MCF 10A (cell line): ENCODE measurements around the gene LPCAT3. TPM values are rescaled to one million over a fixed set of nuclear protein-coding genes. Genes with fewer than 3 reads are reported as not detected.

Experiments
- BruUV-seq: library from RNA; stranded (reverse); fragments of 400-500 nt; replicated peaks from 2 replicates; lab custom pipeline; 2021; lab: Mats Ljungman, UMichigan
- CTCF ChIA-PET: fragments of 300-600 bp; sonication (Branson Sonifier 250); formaldehyde crosslinking; extraction: SDS; loops from one replicate; lab custom pipeline; 2021; ENCODE audit warnings: antibody characterized with exemption, inconsistent platforms; lab: Yijun Ruan, JAX
- POLR2A ChIA-PET: fragments of 300-600, 350-650 bp; sonication (Branson Sonifier 250); formaldehyde crosslinking; extraction: SDS; loops from one replicate; lab custom pipeline; 2020; ENCODE audit warnings: antibody characterized with exemption, inconsistent platforms; lab: Yijun Ruan, JAX
- DNase-seq: peaks from one replicate; pipeline ENCODE4 v3.0.0-alpha.2; 2018; ENCODE audit not compliant: unreplicated experiment
- H3K27ac Mint-ChIP-seq: one replicate; pipeline ENCODE4 v1.8.0; 2022; ENCODE audit warnings: mild to moderate bottlenecking, low read depth, mixed read lengths; ENCODE audit not compliant: unreplicated experiment
- H3K27me3 Mint-ChIP-seq: one replicate; pipeline ENCODE4 v1.8.0; 2022; ENCODE audit warnings: mixed read lengths; ENCODE audit not compliant: insufficient read depth, unreplicated experiment
- H3K36me3 Mint-ChIP-seq: one replicate; pipeline ENCODE4 v1.8.0; 2022; ENCODE audit warnings: mild to moderate bottlenecking, moderate library complexity, mixed read lengths; ENCODE audit not compliant: insufficient read depth, unreplicated experiment
- H3K4me1 Mint-ChIP-seq: one replicate; pipeline ENCODE4 v1.8.0; 2022; ENCODE audit warnings: mixed read lengths; ENCODE audit not compliant: insufficient read depth, unreplicated experiment
- H3K4me3 Mint-ChIP-seq: one replicate; pipeline ENCODE4 v1.8.0; 2022; ENCODE audit warnings: mild to moderate bottlenecking, moderate library complexity, mixed read lengths; ENCODE audit not compliant: unreplicated experiment
- H3K9me3 Mint-ChIP-seq: one replicate; pipeline ENCODE4 v1.8.0; 2022; ENCODE audit warnings: mixed read lengths; ENCODE audit not compliant: unreplicated experiment
- CTCF ChIP-seq: fragments of 200-600 bp; IDR thresholded peaks from one replicate; pipeline ENCODE4 v1.8.0; 2022; ENCODE audit warnings: antibody characterized with exemption, mild to moderate bottlenecking; ENCODE audit not compliant: unreplicated experiment
- intact Hi-C: fragments of 100-400 bp; cut with micrococcal nuclease; formaldehyde crosslinking; loops from 2 replicates; pipeline ENCODE4 v1.14.1; 2022
- total RNA-seq: library from RNA; stranded (reverse); gene quantifications from 2 replicates; pipeline ENCODE4 v1.2.3, GENCODE V29; 2022

The LPCAT3 gene
- total RNA-seq, 1 experiment from 2014 or later, result 14.4 TPM

GRCh38 chr12:6978188-6978587 is 40.1 kb downstream of the LPCAT3 start:
- TF ChIP-seq CTCF, result no peak
- H3K4me3 Mint-ChIP-seq, result no peak overlapping the region
- no peak for DNase-seq
- H3K27me3 Mint-ChIP-seq, result no peaks in the 10 kb centered on the region
- H3K4me1 Mint-ChIP-seq, result no peaks in the 10 kb centered on the region
- no TSS peak for BruUV-seq
- H3K36me3 Mint-ChIP-seq, result peaks cover 86% of the 10 kb centered on the region
- H3K9me3 Mint-ChIP-seq, result no peaks in the 10 kb centered on the region
- intact Hi-C loops, result no loop called here
- no peak overlapping the region for H3K27ac Mint-ChIP-seq
- CTCF ChIA-PET, result interaction anchor here (0.5 to 1.1 kb wide), 3 partner anchors 102 to 134 kb away, joined by 3 to 4 read pairs (median 3); no protein-coding TSS in a partner anchor
- POLR2A ChIA-PET, result interaction anchor here (0.6 to 2.0 kb wide), 5 partner anchors 15 to 333 kb away, joined by 3 to 8 read pairs (median 4); partner anchors contain the start of genes C12orf57 and RNU7-1

GRCh38 chr12:6977653-6978052 is 40.6 kb downstream of the LPCAT3 start:
- Mint-ChIP-seq H3K4me3 (no peak overlapping the region), H3K27ac (no peak overlapping the region), H3K36me3 (peaks cover 86% of the 10 kb centered on the region), H3K27me3 (no peaks in the 10 kb centered on the region), H3K4me1 (peaks cover 3% of the 10 kb centered on the region), H3K9me3 (no peaks in the 10 kb centered on the region)
- no peak for DNase-seq
- ChIA-PET POLR2A (interaction anchor here (0.6 to 2.0 kb wide), 7 partner anchors 13 to 333 kb away, joined by 3 to 8 read pairs (median 3); partner anchors contain the start of genes C12orf57 and RNU7-1), CTCF (interaction anchor here (0.6 to 1.1 kb wide), 3 partner anchors 34 to 135 kb away, joined by 3 to 4 read pairs (median 3); no protein-coding TSS in a partner anchor)
- no TSS peak for BruUV-seq
- no peak for TF ChIP-seq CTCF
- intact Hi-C loops, result no loop called here

GRCh38 chr12:6975297-6976032 is 42.8 kb downstream of the LPCAT3 start:
- TF ChIP-seq CTCF, result no peak
- Mint-ChIP-seq H3K27ac (no peak overlapping the region), H3K4me3 (no peak overlapping the region), H3K27me3 (no peaks in the 10 kb centered on the region), H3K4me1 (peaks cover 16% of the 10 kb centered on the region), H3K9me3 (no peaks in the 10 kb centered on the region), H3K36me3 (peaks cover 83% of the 10 kb centered on the region)
- no TSS peak for BruUV-seq
- CTCF ChIA-PET, result interaction anchor here (0.7 to 2.6 kb wide), 9 partner anchors 11 to 169 kb away, joined by 3 to 11 read pairs (median 4); partner anchors contain the start of gene LPCAT3
- intact Hi-C loops, result no loop called here
- POLR2A ChIA-PET, result interaction anchor here (0.6 to 3.5 kb wide), 10 partner anchors 8 to 68 kb away, joined by 3 to 23 read pairs (median 4); partner anchors contain the start of genes C12orf57, LPCAT3 and RNU7-1
- DNase-seq, result no peak

GRCh38 chr12:6974180-6974579 is 44.1 kb downstream of the LPCAT3 start:
- Mint-ChIP-seq H3K4me3 (no peak overlapping the region), H3K4me1 (peaks cover 19% of the 10 kb centered on the region), H3K27me3 (no peaks in the 10 kb centered on the region), H3K36me3 (peaks cover 79% of the 10 kb centered on the region), H3K27ac (no peak overlapping the region), H3K9me3 (no peaks in the 10 kb centered on the region)
- ChIA-PET CTCF (interaction anchor here (0.7 to 2.6 kb wide), 7 partner anchors 9 to 170 kb away, joined by 3 to 11 read pairs (median 4); partner anchors contain the start of gene LPCAT3), POLR2A (interaction anchor here (1.1 to 3.5 kb wide), 4 partner anchors 24 to 82 kb away, joined by 4 to 23 read pairs (median 6); partner anchors contain the start of genes C12orf57, LPCAT3 and RNU7-1)
- intact Hi-C loops, result loop anchor here (5.0 kb wide), 1 partner anchor 118 kb away; the partner anchor contains the start of gene C1R
- no peak for DNase-seq
- no peak for TF ChIP-seq CTCF
- BruUV-seq, result no TSS peak
